HG03097 (cell line): ENCODE measurements around the gene GADL1.
A peak's percentile ranks its signal among the peaks of the same experiment; 100 is the strongest.

ENCODE experiments used
- ATAC-seq: cut with Tn5 transposase; IDR thresholded peaks from one replicate; pipeline ENCODE4 v1.9.1; 2021; ENCODE audit not compliant: unreplicated experiment, low FRiP score

The GADL1 gene

DNA sequence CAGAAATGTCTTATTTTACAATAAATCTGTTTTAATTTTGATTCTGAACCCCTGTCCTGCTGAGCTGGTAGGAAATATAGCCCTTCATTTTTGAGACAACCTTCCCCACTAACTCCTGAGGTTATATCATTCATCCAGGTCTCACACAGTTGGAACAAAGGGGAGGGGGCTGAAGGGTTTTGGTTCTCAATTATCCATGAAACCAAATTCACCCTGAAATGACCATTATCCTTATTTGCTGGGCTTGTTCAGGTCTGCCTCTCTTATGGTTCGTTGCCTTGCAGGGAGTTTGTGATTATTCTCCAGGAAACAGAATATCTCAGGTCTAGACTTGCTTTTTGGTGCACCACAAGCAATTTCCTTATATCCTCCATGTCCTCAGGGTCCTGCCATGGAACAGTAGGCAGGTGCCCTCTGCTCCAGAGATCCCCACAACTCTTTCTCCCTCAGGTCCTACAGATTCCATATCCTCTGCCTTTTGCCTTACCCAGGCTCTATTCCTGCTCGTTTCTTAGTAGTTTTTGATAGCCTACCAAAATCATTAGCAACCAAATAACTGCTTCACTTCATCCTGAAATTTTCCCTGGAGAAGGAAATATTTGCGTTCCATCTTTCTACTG, 193.6 kb downstream of the GADL1 start:
- ATAC-seq: no peak

DNA sequence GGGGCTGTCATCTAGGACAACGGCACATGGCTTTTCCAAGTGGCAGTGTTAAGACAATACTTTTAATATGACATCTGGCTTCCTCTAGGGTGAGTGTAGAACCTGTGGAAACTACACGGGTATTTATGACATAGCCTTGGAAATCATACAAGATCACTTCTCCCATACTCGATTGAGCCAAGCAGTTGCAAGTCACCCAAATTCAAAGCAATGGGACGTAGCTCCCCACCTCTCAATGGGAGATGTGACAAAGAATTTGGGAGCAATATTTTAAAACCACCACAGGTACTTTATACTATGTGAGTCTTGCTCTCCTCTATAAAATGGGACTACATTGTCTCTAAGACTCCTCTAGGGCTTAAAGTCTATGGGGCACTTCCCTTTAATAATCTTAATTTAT, 194.5 kb downstream of the GADL1 start:
- no peak for ATAC-seq

- no peak for ATAC-seq
Observed at GRCh38 chr3:30698549-30698948, 195.9 kb downstream of the GADL1 start.

DNA sequence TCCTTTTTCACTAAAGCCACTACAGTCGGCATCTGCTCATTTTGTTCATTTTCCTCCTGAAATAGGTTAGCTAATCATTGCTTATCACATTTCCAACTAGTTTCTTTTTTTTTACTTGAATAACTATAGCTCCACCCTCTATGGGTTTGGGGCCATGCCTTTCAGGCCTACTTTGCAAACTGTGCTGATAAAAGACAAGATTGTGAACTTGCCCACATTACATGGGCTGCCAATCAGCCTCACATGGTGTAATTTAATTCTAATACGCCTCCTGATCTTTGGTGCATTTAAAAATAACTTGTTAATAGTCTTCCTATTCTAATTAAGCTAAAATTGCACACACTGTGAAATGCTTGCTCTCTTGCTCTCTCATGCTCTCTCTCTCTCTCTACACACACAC, 197.6 kb downstream of the GADL1 start:
- ATAC-seq: no peak

GRCh38 chr3:30696403-30696819, 198.1 kb downstream of the GADL1 start:
- no peak for ATAC-seq

GRCh38 chr3:30695302-30696061, 199.0 kb downstream of the GADL1 start:
- ATAC-seq: no peak

GRCh38 chr3:30694668-30695067, 199.8 kb downstream of the GADL1 start:
- ATAC-seq: no peak

DNA sequence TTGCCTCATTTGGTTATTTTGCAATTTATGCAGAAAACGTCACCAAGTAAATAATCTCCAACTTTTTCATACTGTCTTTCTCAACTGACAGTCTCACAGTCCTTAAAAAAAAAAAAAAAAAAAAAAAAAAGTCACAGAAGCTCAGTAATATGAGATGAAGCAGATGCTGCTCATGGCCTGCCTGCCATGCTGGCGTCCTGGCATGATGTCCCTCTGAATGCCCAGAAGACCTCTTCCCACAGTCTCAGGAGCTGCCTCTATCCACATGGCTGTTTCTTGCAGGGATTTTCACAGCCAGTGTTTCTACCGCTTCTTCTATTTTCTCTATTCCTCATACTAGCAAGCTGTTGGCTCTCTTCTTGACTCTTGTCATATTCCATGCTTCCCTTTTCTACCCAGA, 200.3 kb downstream of the GADL1 start:
- ATAC-seq: no peak

- ATAC-seq: peak; percentile 90
Observed at GRCh38 chr3:30693470-30694120, 200.9 kb downstream of the GADL1 start.

DNA sequence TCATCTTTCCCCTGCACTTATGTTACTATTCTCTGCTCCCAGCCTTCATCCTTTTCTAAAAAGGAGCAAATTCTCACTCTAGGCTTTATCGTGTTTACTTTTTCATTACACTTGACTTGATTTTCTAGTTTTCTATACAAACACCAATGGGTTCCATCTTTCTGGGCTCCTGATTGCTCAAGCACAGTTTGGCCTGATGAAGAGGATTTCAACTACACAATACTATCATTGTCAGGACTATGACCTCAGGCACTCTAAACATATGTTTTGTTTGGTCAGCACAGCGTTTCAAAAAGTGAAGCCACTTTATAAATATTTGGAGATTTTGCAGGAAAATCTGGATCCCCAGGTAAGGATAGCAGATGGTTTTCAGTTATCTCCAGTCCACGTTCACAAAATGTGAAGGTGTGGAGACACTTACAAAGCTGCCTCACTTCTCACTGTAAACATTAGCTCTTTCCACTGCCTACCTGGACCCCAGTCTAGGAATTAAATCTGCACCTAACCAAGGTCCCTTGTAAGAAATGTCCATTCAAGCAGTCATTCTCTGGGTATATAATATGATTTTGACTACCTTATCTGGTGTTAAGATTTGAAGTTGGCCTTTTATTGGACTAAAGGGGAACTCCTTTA, 201.8 kb downstream of the GADL1 start:
- no peak for ATAC-seq

DNA sequence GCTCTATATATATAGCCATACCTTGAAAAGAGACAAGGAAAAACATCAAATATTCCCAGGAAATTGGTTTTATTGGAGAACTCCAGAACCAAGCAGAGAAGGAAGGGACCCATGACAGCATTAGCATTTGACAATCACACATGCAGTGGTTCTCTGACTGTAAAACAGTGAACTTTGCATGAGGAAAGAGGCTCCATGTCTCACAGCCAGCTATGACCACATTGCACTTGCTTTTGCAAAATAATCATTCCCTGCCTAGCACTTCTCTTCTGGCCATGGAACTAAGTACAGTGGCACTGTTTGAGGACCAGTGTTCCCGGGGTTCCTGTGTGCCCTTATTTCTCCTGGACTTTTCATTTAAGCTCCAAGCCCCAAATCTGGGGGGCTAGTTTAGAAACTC, 202.5 kb downstream of the GADL1 start:
- ATAC-seq: no peak

GRCh38 chr3:30691249-30691880, 203.1 kb downstream of the GADL1 start:
- ATAC-seq: no peak

DNA sequence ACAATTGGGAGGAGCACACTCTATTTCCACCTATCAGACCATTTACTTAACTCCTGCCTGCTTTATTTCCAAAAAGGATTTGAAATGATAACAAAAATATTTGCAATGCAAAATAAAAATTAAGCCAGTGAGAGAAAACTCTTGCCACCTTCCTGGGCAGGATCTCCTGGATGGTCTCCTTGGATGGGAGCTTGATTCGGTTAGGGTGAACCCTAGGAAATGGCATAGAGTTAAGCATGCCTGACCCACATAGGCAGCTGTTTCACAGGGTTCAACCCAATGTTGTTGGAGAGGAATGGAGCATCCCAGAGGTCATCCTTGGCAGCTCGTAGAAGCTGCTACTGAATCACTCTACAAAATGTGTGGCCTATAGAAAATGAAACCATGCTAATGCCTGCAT, 204.3 kb downstream of the GADL1 start:
- no peak for ATAC-seq

GRCh38 chr3:30688776-30689641, 205.5 kb downstream of the GADL1 start:
- ATAC-seq: no peak

DNA sequence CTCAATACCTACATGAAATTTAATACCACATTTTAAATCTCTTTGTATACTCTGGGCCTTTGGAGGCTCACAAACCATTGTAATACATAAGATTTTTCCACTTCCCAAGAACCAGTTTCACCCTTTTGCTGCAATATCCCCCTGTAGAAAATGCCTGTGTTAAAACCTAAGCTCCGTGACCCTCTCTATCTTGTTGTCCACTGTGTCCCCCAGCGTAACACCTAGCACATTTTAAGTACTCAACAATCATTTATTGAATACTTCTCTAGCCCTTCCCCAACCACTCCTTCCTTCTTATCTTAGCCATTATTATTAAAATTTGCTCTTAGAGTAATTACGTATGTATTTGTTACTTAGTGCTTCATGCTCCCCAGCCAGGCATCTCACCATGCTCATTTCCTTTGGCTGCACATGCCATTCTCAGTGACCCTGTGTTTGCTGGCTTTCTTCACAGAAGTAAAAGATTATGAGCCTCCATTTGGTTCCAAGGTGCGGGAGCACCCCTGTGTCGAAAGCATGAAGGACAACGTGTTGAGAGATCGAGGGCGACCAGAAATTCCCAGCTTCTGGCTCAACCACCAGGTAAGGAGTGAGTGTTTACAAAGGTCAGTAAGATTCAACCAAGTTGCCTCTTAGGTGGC, 206.4 kb downstream of the GADL1 start:
- no peak for ATAC-seq

DNA sequence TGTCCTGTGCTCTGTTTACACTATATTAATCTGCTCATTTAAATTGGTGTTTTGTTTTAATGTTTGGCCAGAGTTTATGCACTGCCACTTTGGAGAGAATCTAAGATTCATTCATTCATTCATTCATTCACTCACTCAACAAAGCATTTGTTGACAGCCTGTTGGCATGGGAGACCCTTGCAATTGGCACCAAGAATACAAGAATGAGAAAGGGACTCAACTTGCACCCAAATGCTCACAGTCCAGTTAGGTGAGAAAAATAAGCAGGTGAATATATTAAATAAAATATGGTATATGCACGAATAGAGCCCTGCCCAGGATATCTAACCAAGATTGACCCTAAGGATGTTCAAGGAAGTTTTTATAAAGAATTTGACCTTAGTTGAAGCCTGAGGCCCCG, 207.7 kb downstream of the GADL1 start:
- ATAC-seq: no peak

DNA sequence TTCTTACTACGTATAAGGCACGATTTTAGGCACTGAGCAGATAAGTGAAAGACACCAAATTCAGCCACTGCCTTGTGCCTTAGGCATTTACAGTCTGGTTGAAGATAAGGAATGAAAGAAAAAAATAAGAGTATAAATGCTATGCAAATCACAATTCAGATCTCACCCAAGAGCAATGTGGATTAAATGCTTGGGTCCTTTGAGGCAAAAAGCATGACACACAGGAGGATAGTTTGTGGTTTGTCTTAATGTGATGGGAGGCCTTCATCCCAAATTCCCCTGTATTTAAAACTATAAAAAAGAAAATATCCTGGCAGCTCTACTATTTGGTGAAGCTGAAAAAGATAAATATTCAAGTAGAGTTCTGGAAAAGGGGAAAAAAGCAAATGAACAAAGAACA, 208.3 kb downstream of the GADL1 start:
- no peak for ATAC-seq

- ATAC-seq: no peak
Observed at GRCh38 chr3:30685267-30685667, 209.2 kb downstream of the GADL1 start.

DNA sequence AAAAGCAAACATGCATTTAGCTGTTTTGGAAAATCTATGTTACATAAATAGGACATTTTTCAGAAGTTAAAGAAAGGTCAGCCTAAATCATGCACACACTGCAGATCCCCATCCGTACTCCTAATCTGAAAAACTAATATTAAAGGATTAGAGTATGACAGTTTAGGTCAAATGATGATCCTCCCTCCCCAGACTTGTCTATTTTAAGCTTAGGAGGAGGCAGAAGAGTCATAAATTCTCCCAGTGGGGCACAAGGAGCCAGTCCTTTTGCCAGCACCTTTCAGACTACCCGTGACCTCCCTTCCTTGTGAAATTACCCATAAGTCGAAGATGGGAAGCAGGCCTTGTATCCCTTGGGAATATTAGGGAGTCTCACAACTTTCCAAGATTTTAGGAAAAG, 210.1 kb downstream of the GADL1 start:
- ATAC-seq: no peak

DNA sequence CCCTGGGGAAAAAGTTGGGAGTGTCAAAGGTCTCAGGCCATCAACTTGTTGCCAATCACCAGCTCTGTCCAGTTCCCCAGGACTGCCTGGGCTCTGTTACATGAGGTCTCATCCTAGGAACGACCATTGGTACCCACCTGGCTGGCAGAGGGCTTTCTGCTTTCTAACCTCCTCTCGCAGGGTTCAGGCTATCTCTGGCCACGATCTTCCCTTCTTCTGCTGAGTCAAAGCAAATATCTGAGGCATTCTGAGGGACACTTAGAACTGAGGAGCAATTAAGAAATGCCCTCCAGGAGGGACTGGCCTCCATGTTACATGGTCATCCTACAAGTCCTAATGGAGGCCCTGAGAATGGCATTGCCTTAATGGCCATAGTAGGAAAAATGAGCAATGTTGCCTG, 210.7 kb downstream of the GADL1 start:
- ATAC-seq: no peak
